Sigmoid colon (tissue), 4 donors: ENCODE data around the gene RPEL1.

Experiments
- POLR2A ChIP-seq, 2 donors: fragments of 450-650 bp; IDR thresholded peaks; one replicate each; pipeline ENCODE4 v1.6.1; 2016; ENCODE audit warnings: antibody characterized with exemption in 2 of 2, mild to moderate bottlenecking in 2 of 2, moderate library complexity in 2 of 2
- POLR2AphosphoS5 ChIP-seq, 4 donors: sonication (generic); formaldehyde crosslinking; IDR thresholded peaks; one replicate each; pipeline ENCODE4 v1.6.1; 2017; ENCODE audit warnings: antibody characterized with exemption in 4 of 4
- TF ChIP-seq, protein P1 (sequence below), 4 experiments: fragments of 450-650 bp in 3 of 4; fragments of 200-600 bp in 1 of 4; IDR thresholded peaks; one replicate each; pipeline ENCODE4 v1.5.1; 2016 to 2019; ENCODE audit warnings: antibody characterized with exemption in 4 of 4, mild to moderate bottlenecking in 3 of 4, moderate library complexity in 2 of 4

DNA sequence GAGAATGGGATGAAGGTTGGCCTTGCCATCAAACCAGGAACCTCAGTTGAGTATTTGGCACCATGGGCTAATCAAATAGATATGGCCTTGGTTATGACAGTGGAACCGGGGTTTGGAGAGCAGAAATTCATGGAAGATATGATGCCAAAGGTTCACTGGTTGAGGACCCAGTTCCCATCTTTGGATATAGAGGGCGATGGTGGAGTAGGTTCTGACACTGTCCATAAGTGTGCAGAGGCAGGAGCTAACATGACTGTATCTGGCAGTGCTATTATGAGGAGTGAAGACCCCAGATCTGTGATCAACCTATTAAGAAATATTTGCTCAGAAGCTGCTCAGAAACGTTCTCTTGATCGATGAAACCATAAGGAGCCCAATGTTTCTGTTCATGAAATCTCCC is 637 bp downstream of the RPEL1 start:
- TF ChIP-seq, protein P1, sequence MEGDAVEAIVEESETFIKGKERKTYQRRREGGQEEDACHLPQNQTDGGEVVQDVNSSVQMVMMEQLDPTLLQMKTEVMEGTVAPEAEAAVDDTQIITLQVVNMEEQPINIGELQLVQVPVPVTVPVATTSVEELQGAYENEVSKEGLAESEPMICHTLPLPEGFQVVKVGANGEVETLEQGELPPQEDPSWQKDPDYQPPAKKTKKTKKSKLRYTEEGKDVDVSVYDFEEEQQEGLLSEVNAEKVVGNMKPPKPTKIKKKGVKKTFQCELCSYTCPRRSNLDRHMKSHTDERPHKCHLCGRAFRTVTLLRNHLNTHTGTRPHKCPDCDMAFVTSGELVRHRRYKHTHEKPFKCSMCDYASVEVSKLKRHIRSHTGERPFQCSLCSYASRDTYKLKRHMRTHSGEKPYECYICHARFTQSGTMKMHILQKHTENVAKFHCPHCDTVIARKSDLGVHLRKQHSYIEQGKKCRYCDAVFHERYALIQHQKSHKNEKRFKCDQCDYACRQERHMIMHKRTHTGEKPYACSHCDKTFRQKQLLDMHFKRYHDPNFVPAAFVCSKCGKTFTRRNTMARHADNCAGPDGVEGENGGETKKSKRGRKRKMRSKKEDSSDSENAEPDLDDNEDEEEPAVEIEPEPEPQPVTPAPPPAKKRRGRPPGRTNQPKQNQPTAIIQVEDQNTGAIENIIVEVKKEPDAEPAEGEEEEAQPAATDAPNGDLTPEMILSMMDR (IDR thresholded peaks at IDR 0.05), result no peak
- TF ChIP-seq POLR2A (IDR thresholded peaks at IDR 0.05) (no peak), POLR2AphosphoS5 (IDR thresholded peaks at IDR 0.05) (no peak)
